Upper lobe of left lung (tissue), 6 donors: Measurements from ENCODE around the gene PIGU. TPM values are rescaled to one million over a fixed set of nuclear protein-coding genes. Genes with fewer than 3 reads are reported as not detected.

Experiments used
- ATAC-seq, 2 donors: fragments of 200-7000 bp; cut with Tn5 transposase; one replicate each; pipeline ENCODE4 v1.9.1; 2022; ENCODE audit warnings: mild to moderate bottlenecking in 2 of 2, moderate library complexity in 2 of 2; ENCODE audit not compliant: low FRiP score in 2 of 2
- DNase-seq, 2 donors: peaks; one replicate each; pipeline ENCODE4 v3.0.0-alpha.2; 2019 to 2020
- H3K27ac ChIP-seq, 4 donors: fragments of 200-600 bp; sonication (generic); one replicate each; pipeline ENCODE4 v1.5.1; 2016 to 2019
- H3K27me3 ChIP-seq, 4 donors: fragments of 200-600 bp; sonication (generic); one replicate each; pipeline ENCODE4 v1.5.1; 2017 to 2019
- H3K36me3 ChIP-seq, 4 donors: fragments of 200-600 bp; sonication (generic); one replicate each; pipeline ENCODE4 v1.5.1; 2016 to 2019
- H3K4me1 ChIP-seq, 4 donors: fragments of 200-600 bp; sonication (generic); one replicate each; pipeline ENCODE4 v1.5.1; 2018 to 2019
- H3K4me3 ChIP-seq, 4 donors: fragments of 200-600 bp; sonication (generic); one replicate each; pipeline ENCODE4 v1.5.1; 2017 to 2019; ENCODE audit warnings: mild to moderate bottlenecking in 2 of 4, moderate library complexity in 1 of 4
- H3K9me3 ChIP-seq, 4 donors: fragments of 200-600 bp; sonication (generic); one replicate each; pipeline ENCODE4 v1.5.1; 2018 to 2019
- EP300 ChIP-seq, 4 donors: sonication (generic); formaldehyde crosslinking; IDR thresholded peaks; one replicate each; pipeline ENCODE4 v1.5.1; 2017; ENCODE audit warnings: antibody characterized with exemption in 4 of 4, control low read depth in 2 of 4
- POLR2A ChIP-seq, 4 donors: fragments of 450-650 bp; IDR thresholded peaks; one replicate each; pipeline ENCODE4 v1.5.1; 2016 to 2017; ENCODE audit warnings: antibody characterized with exemption in 4 of 4, mild to moderate bottlenecking in 2 of 4
- POLR2AphosphoS5 ChIP-seq, 2 donors: sonication (generic); formaldehyde crosslinking; IDR thresholded peaks; one replicate each; pipeline ENCODE4 v1.5.1; 2017; ENCODE audit warnings: antibody characterized with exemption in 2 of 2
- WGBS, 2 donors: methylation state at CpG; one replicate each; pipeline ENCODE4 v1.1.5; 2017 to 2018; 5-methylcytosine and 5-hydroxymethylcytosine counted together
- total RNA-seq, 6 donors: library from RNA; depleted of rRNA in 4 of 6; stranded (reverse); fragments of >200 nt in 4 of 6; gene quantifications; one replicate each; pipeline versions ENCODE4 v1.1.0 to v1.2.1, GENCODE V29; 2016 to 2021
- TF ChIP-seq, protein P1 (sequence below), 6 experiments: fragments of 450-650 bp in 4 of 6; fragments of 200-600 bp in 2 of 6; sonication (generic) in 2 of 6; IDR thresholded peaks; one replicate each; pipeline ENCODE4 v1.5.1; 2016 to 2019; ENCODE audit warnings: antibody characterized with exemption in 6 of 6
- donor health status: DM: no; HTN: no; CAD: no; lungs with moderate emphysema.
- donor health status: DM: no; HTN: yes; CAD: no; lungs with severe emphysema.

PIGU gene
- total RNA-seq, 6 donors from 2014 or later: 8.0 to 17.1 (median 12.7) TPM

DNA sequence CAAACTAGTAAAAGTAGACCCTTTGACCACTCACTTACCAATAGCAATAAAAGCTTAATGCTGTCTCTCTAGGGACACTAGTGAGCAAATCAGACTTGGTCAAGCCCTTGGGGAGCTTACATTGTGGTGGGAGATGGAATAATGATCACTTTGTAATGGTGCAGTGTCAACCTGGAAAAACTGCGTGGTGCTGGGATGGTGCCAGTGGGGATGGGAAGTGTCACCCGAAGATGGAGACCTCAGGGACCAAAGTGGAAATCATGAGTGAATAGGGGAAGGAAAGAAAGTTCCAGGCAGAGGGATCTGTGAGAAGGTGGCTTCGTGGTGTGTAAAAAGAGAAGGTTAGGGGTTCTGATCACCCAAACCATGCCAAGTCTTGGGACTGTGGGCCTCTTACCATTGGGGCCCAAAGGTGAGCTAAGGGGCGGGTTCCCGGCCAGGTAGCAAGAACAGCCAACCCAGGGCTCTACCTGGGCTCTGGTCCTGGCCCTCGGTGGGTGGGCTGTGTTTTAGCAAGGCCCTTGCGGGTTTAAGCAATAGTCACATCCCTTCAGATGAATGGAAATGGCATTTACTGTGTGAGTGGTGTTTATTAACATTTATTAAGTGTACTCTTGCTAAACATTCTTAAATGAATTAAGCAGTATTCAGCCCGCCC, 145.2 kb downstream of the PIGU start:
- H3K4me1 ChIP-seq: peaks cover 20 to 35% (median 22%) of the 10 kb centered on the region in 4 donors
- H3K27ac ChIP-seq: peak overlapping the region in 1 of 4 donors; percentile 20
- no peaks in the 10 kb centered on the region for H3K9me3 ChIP-seq
- no peaks in the 10 kb centered on the region for H3K27me3 ChIP-seq
- DNase-seq: no peak
- ATAC-seq: no peak
- H3K36me3 ChIP-seq: peaks cover 33 to 93% (median 83%) of the 10 kb centered on the region in 4 donors
- TF ChIP-seq, protein P1, sequence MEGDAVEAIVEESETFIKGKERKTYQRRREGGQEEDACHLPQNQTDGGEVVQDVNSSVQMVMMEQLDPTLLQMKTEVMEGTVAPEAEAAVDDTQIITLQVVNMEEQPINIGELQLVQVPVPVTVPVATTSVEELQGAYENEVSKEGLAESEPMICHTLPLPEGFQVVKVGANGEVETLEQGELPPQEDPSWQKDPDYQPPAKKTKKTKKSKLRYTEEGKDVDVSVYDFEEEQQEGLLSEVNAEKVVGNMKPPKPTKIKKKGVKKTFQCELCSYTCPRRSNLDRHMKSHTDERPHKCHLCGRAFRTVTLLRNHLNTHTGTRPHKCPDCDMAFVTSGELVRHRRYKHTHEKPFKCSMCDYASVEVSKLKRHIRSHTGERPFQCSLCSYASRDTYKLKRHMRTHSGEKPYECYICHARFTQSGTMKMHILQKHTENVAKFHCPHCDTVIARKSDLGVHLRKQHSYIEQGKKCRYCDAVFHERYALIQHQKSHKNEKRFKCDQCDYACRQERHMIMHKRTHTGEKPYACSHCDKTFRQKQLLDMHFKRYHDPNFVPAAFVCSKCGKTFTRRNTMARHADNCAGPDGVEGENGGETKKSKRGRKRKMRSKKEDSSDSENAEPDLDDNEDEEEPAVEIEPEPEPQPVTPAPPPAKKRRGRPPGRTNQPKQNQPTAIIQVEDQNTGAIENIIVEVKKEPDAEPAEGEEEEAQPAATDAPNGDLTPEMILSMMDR (IDR thresholded peaks at IDR 0.05): no peak
- no peak for TF ChIP-seq EP300 (IDR thresholded peaks at IDR 0.05)
- TF ChIP-seq POLR2A (IDR thresholded peaks at IDR 0.05): no peak
- no peak for TF ChIP-seq POLR2AphosphoS5 (IDR thresholded peaks at IDR 0.05)
- no peak overlapping the region for H3K4me3 ChIP-seq
- 77 to 90% methylated on average over 8 of the region's 8 CpGs for WGBS, 2 donors

DNA sequence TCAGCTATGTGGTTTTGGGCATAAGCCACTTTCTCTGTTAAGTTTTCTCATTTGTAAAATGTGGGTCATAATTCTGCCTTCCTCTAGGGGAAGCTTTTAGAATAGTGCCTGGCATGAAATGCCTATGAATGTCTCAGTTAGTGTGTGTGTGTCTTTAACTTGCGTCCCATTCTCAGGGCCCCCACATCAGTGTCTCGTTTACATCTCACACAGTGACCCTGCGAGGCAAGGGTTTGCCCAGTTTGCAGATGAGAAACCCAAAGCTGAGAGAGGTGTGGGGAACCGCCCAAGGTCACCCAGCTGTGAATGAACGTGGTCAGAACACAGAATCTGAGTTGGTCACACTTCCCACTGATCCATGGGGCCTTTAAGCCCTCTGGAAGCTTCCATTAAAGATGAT, 146.6 kb downstream of the PIGU start:
- ATAC-seq (no peak), DNase-seq (no peak)
- Histone ChIP-seq H3K4me1 (peaks cover 33 to 49% (median 35%) of the 10 kb centered on the region in 4 donors), H3K27ac (no peak overlapping the region), H3K36me3 (peaks cover 23 to 81% (median 73%) of the 10 kb centered on the region in 4 donors), H3K4me3 (no peak overlapping the region), H3K9me3 (no peaks in the 10 kb centered on the region), H3K27me3 (no peaks in the 10 kb centered on the region)
- TF ChIP-seq, protein P1 (IDR thresholded peaks at IDR 0.05): no peak
- TF ChIP-seq POLR2A (IDR thresholded peaks at IDR 0.05): no peak
- TF ChIP-seq POLR2AphosphoS5 (IDR thresholded peaks at IDR 0.05): no peak
- no peak for TF ChIP-seq EP300 (IDR thresholded peaks at IDR 0.05)
- 84 to 88% methylated on average over 5 of the region's 5 CpGs for WGBS, 2 donors

- DNase-seq (no peak), ATAC-seq (no peak)
- H3K9me3 ChIP-seq: no peaks in the 10 kb centered on the region
- peaks cover 17 to 75% (median 69%) of the 10 kb centered on the region in 4 donors for H3K36me3 ChIP-seq
- H3K27me3 ChIP-seq: no peaks in the 10 kb centered on the region
- H3K4me3 ChIP-seq: no peak overlapping the region
- peaks cover 39 to 55% (median 41%) of the 10 kb centered on the region in 4 donors for H3K4me1 ChIP-seq
- WGBS, 2 donors: 81 to 93% methylated on average over 3 of the region's 3 CpGs
- TF ChIP-seq POLR2AphosphoS5 (IDR thresholded peaks at IDR 0.05) (no peak), POLR2A (IDR thresholded peaks at IDR 0.05) (no peak), EP300 (IDR thresholded peaks at IDR 0.05) (no peak)
- TF ChIP-seq, protein P1 (IDR thresholded peaks at IDR 0.05): no peak
- H3K27ac ChIP-seq: peak overlapping the region in 3 of 4 donors; percentile 27 to 54 (median 31)
Measured at GRCh38 chr20:34529742-34530141, 147.2 kb downstream of the PIGU start.

DNA sequence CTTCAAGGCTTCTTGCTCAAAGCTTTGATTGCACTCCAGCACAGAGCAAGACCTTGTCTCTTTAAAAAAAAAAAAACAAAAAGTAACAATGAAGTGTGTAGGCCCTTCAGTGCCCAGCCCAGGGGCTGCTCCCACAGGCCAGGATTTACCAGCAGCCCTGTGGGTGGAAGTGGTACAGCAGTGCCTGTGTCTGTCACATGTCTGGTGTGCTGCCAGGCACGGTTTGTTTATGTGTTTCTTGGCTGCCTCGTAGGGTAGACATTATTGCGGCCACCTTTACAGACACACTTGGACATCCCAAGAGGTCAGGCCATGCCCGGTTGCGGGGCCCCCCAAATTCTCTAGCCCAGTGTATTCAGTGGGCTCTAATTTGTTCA, 148.0 kb downstream of the PIGU start:
- Histone ChIP-seq H3K4me1 (peaks cover 40 to 62% (median 46%) of the 10 kb centered on the region in 4 donors), H3K4me3 (no peak overlapping the region), H3K27me3 (no peaks in the 10 kb centered on the region), H3K36me3 (peaks cover 11 to 68% (median 61%) of the 10 kb centered on the region in 4 donors), H3K9me3 (no peaks in the 10 kb centered on the region), H3K27ac (peak overlapping the region; percentile 27 to 54 (median 36))
- DNase-seq: peak in 1 of 2 donors; percentile 87
- TF ChIP-seq, protein P1 (IDR thresholded peaks at IDR 0.05): peak in 4 of 6 experiments; percentile 11 to 42 (median 16)
- no peak for TF ChIP-seq POLR2A (IDR thresholded peaks at IDR 0.05)
- peak in 1 of 4 donors; percentile 3 for TF ChIP-seq EP300 (IDR thresholded peaks at IDR 0.05)
- peak in 1 of 2 donors; percentile 50 for TF ChIP-seq POLR2AphosphoS5 (IDR thresholded peaks at IDR 0.05)
- 48 to 52% methylated on average over 5 of the region's 5 CpGs for WGBS, 2 donors
- ATAC-seq: peak in 1 of 2 donors; percentile 71
